ENCODE data around the gene PHGDH.
"Not testable (repeated sequence)": the region's sequence is repeated elsewhere in the genome, so short reads cannot be mapped to it uniquely, and the experiment has no call there.

The PHGDH gene

GRCh38 chr1:119766374-119766794, 54.6 kb downstream of the PHGDH start:
- no peak for FAIRE-seq

GRCh38 chr1:119767486-119767885, 55.8 kb downstream of the PHGDH start:
- FAIRE-seq, result no peak

GRCh38 chr1:119768778-119769177, 57.0 kb downstream of the PHGDH start, which contains the start of gene HMGCS2:
TSS of gene HMGCS2 (minus strand) at chr1:119768905. CDS start at chr1:119768844, 61 bp downstream.
- FAIRE-seq, result no peak

- no peak for FAIRE-seq
These were observed 59.3 kb downstream of the PHGDH start for GRCh38 chr1:119771016-119771415.

- FAIRE-seq, result no peak
These were observed 60.0 kb downstream of the PHGDH start for GRCh38 chr1:119771770-119772169.

- FAIRE-seq, result no peak
These were observed 60.6 kb downstream of the PHGDH start for GRCh38 chr1:119772298-119772697.

- FAIRE-seq, result no peak
These were observed 62.0 kb downstream of the PHGDH start for GRCh38 chr1:119773711-119774241.

GRCh38 chr1:119774746-119775490, 63.2 kb downstream of the PHGDH start:
- no peak for FAIRE-seq

GRCh38 chr1:119778359-119778758, 66.6 kb downstream of the PHGDH start:
- no peak for FAIRE-seq

- FAIRE-seq, result no peak
These were observed 67.3 kb downstream of the PHGDH start for GRCh38 chr1:119778886-119779560.

- FAIRE-seq, result no peak
These were observed 68.2 kb downstream of the PHGDH start for GRCh38 chr1:119779869-119780356.

GRCh38 chr1:119781434-119782210, 69.9 kb downstream of the PHGDH start:
- FAIRE-seq, result no peak

- no peak for FAIRE-seq
These were observed 71.0 kb downstream of the PHGDH start for GRCh38 chr1:119782631-119783325.

GRCh38 chr1:119783354-119784185, 71.8 kb downstream of the PHGDH start:
- no peak for FAIRE-seq

GRCh38 chr1:119784191-119784781, 72.6 kb downstream of the PHGDH start:
- FAIRE-seq, result no peak

- FAIRE-seq, result not testable (repeated sequence)
These were observed 74.3 kb downstream of the PHGDH start for GRCh38 chr1:119786046-119786445.

- not testable (repeated sequence) for FAIRE-seq
These were observed 74.8 kb downstream of the PHGDH start for GRCh38 chr1:119786473-119787050.

- FAIRE-seq, result no peak
These were observed 76.0 kb downstream of the PHGDH start for GRCh38 chr1:119787776-119788175.

GRCh38 chr1:119790451-119791198, 78.9 kb downstream of the PHGDH start:
- no peak for FAIRE-seq

GRCh38 chr1:119791377-119791776, 79.6 kb downstream of the PHGDH start:
- FAIRE-seq, result no peak

Measured in G401.6 (cell line).